Cardiac muscle cell (in vitro differentiated cells and primary cell): ENCODE data around the gene UPF2. TPM values are rescaled to one million over a fixed set of nuclear protein-coding genes. Genes with fewer than 3 reads are reported as not detected.
A peak's percentile ranks its signal among the peaks of the same experiment; 100 is the strongest.

Source experiments
- DNase-seq, 2 donors: peaks; one replicate each; pipeline versions ENCODE4 v3.0.0 to v3.0.0-alpha.2; 2010 to 2017; ENCODE audit warnings: low read depth in 1 of 2, low spot score in 1 of 2
- H3K27ac ChIP-seq: fragments of 200-600 bp; sonication (generic); 2 replicates; pipeline ENCODE4 v1.5.1; 2016
- H3K27me3 ChIP-seq: fragments of 200-600 bp; sonication (generic); 2 replicates; pipeline ENCODE4 v1.6.0; 2016; ENCODE audit warnings: control low read depth
- H3K36me3 ChIP-seq: fragments of 200-600 bp; sonication (generic); 2 replicates; pipeline ENCODE4 v1.5.1; 2016; ENCODE audit warnings: control low read depth
- H3K4me1 ChIP-seq: fragments of 200-600 bp; sonication (generic); 2 replicates; pipeline ENCODE4 v1.8.1; 2017; ENCODE audit warnings: low read depth, mild to moderate bottlenecking, mixed run types
- H3K4me3 ChIP-seq: fragments of 200-600 bp; sonication (generic); 2 replicates; pipeline ENCODE4 v1.5.1; 2016; ENCODE audit warnings: mild to moderate bottlenecking
- H3K9me3 ChIP-seq: fragments of 200-600 bp; sonication (generic); 2 replicates; pipeline ENCODE4 v1.5.1; 2017; ENCODE audit warnings: low read depth, mild to moderate bottlenecking, control low read depth
- CTCF ChIP-seq: IDR thresholded peaks from 2 replicates; pipeline ENCODE4 v1.5.1; 2012; ENCODE audit warnings: low read depth, mild to moderate bottlenecking, low read length
- polyA plus RNA-seq: library from polyadenylated mRNA; unstranded; fragments of >200 nt; fragmentation: Nextera tagmentation; extraction: Ambion mirVana; gene quantifications from 2 replicates; pipeline ENCODE4 v1.2.1, GENCODE V29; 2016
- total RNA-seq: library from RNA; depleted of rRNA; stranded (reverse); fragments of >200 nt; gene quantifications from 2 replicates; pipeline ENCODE4 v1.2.3, GENCODE V29; 2016

Gene UPF2
- total and polyA plus RNA-seq, 2 experiments from 2014 or later = 12.8 to 13.2 TPM

- H3K9me3 ChIP-seq = no peaks in the 10 kb centered on the region
- DNase-seq = peak; percentile 26 to 50
Measured at GRCh38 chr10:11901833-11902475, 140.7 kb downstream of the UPF2 start.

GRCh38 chr10:11901454-11901832 lies 141.2 kb downstream of the UPF2 start:
- Histone ChIP-seq H3K36me3 (no peaks in the 10 kb centered on the region), H3K4me1 (peaks cover 30% of the 10 kb centered on the region), H3K9me3 (no peaks in the 10 kb centered on the region), H3K4me3 (no peak overlapping the region), H3K27ac (peak overlapping the region; percentile 47), H3K27me3 (no peaks in the 10 kb centered on the region)
- no peak for TF ChIP-seq CTCF
- DNase-seq = no peak

More at GRCh38 chr10:11901833-11902475, 140.7 kb downstream of the UPF2 start:
- H3K27ac ChIP-seq = peak overlapping the region; percentile 47
- no peaks in the 10 kb centered on the region for H3K27me3 ChIP-seq
- no peak overlapping the region for H3K4me3 ChIP-seq
- H3K36me3 ChIP-seq = no peaks in the 10 kb centered on the region
- TF ChIP-seq CTCF = no peak
- H3K4me1 ChIP-seq = peaks cover 25% of the 10 kb centered on the region

- no peak overlapping the region for H3K4me3 ChIP-seq
- no peaks in the 10 kb centered on the region for H3K36me3 ChIP-seq
- no peaks in the 10 kb centered on the region for H3K27me3 ChIP-seq
- DNase-seq = no peak
- no peaks in the 10 kb centered on the region for H3K9me3 ChIP-seq
- no peak overlapping the region for H3K27ac ChIP-seq
- peaks cover 30% of the 10 kb centered on the region for H3K4me1 ChIP-seq
- TF ChIP-seq CTCF = no peak
Measured at GRCh38 chr10:11901036-11901301, 141.6 kb downstream of the UPF2 start.

- H3K36me3 ChIP-seq = no peaks in the 10 kb centered on the region
- H3K4me1 ChIP-seq = peaks cover 30% of the 10 kb centered on the region
- no peak overlapping the region for H3K27ac ChIP-seq
- H3K4me3 ChIP-seq = no peak overlapping the region
- no peak for DNase-seq
- no peak for TF ChIP-seq CTCF
- H3K9me3 ChIP-seq = no peaks in the 10 kb centered on the region
- no peaks in the 10 kb centered on the region for H3K27me3 ChIP-seq
Measured at GRCh38 chr10:11899067-11899876, 143.3 kb downstream of the UPF2 start.

- H3K9me3 ChIP-seq = no peaks in the 10 kb centered on the region
- no peaks in the 10 kb centered on the region for H3K36me3 ChIP-seq
- no peaks in the 10 kb centered on the region for H3K27me3 ChIP-seq
- DNase-seq = peak; percentile 15 to 32
- H3K4me1 ChIP-seq = peaks cover 30% of the 10 kb centered on the region
- no peak for TF ChIP-seq CTCF
- H3K4me3 ChIP-seq = no peak overlapping the region
- H3K27ac ChIP-seq = peak overlapping the region; percentile 20
Measured at GRCh38 chr10:11898372-11899066, 144.1 kb downstream of the UPF2 start.
